IMR-90 (cell line): ENCODE data around the gene RRP7A. TPM values are rescaled to one million over a fixed set of nuclear protein-coding genes. Genes with fewer than 3 reads are reported as not detected.

ENCODE experiments used
- ATAC-seq: fragments of 200-7000 bp; cut with Tn5 transposase; 2 replicates; pipeline ENCODE4 v1.9.1; 2020; ENCODE audit warnings: low read depth, mild to moderate bottlenecking, moderate library complexity
- BruUV-seq: library from RNA; stranded (reverse); fragments of 400-500 nt; replicated peaks from 2 replicates; lab custom pipeline; 2021; lab: Mats Ljungman, UMichigan
- CTCF ChIA-PET: fragments of 300-600 bp; formaldehyde crosslinking; extraction: SDS; loops from one replicate; lab custom pipeline; 2021; ENCODE audit warnings: antibody characterized with exemption; lab: Yijun Ruan, JAX
- POLR2A ChIA-PET: fragments of 300-600 bp; sonication (Branson Sonifier 250); formaldehyde crosslinking; loops from one replicate; lab custom pipeline; 2022; ENCODE audit warnings: antibody characterized with exemption; ENCODE audit not compliant: unreplicated experiment; lab: Charles Lee
- DNase-seq: peaks from one replicate; pipeline ENCODE4 v3.0.0; 2013
- H2AFZ ChIP-seq: replicated peaks from 2 replicates; pipeline ENCODE3; 2013; ENCODE audit warnings: low read length, mild to moderate bottlenecking; ENCODE audit not compliant: poor library complexity
- H2AK5ac ChIP-seq: 2 replicates; pipeline ENCODE4 v1.6.1; 2013; ENCODE audit warnings: low read depth, low read length, inconsistent platforms
- H2AK9ac ChIP-seq: replicated peaks from 2 replicates; pipeline ENCODE3; 2013; ENCODE audit warnings: mild to moderate bottlenecking, low read depth, low read length, moderate library complexity; ENCODE audit not compliant: poor library complexity
- H2BK120ac ChIP-seq: 2 replicates; pipeline ENCODE4 v1.6.1; 2013; ENCODE audit warnings: low read depth, low read length, inconsistent platforms
- H2BK15ac ChIP-seq: 3 replicates; pipeline ENCODE4 v1.6.1; 2013; ENCODE audit warnings: low read depth, low read length, inconsistent platforms
- H2BK20ac ChIP-seq: 2 replicates; pipeline ENCODE4 v1.6.1; 2013; ENCODE audit warnings: low read depth, mild to moderate bottlenecking, inconsistent platforms, low read length, moderate library complexity
- H2BK5ac ChIP-seq: 2 replicates; pipeline ENCODE4 v1.6.1; 2013; ENCODE audit warnings: mild to moderate bottlenecking, low read depth, low read length, inconsistent platforms; ENCODE audit not compliant: poor library complexity, severe bottlenecking
- H3K14ac ChIP-seq: replicated peaks from 2 replicates; pipeline ENCODE4 v1.6.1; 2013; ENCODE audit warnings: low read depth, low read length, inconsistent platforms
- H3K18ac ChIP-seq: 2 replicates; pipeline ENCODE4 v1.6.1; 2013; ENCODE audit warnings: low read depth, low read length, control low read depth
- H3K23ac ChIP-seq: 2 replicates; pipeline ENCODE4 v1.6.1; 2013; ENCODE audit warnings: low read depth, low read length, inconsistent platforms
- H3K27ac ChIP-seq: 2 replicates; pipeline ENCODE4 v1.5.1; 2013; ENCODE audit warnings: mild to moderate bottlenecking, control low read depth, low read length; ENCODE audit not compliant: insufficient read depth
- H3K27me3 ChIP-seq: 2 replicates; pipeline ENCODE4 v1.6.1; 2013; ENCODE audit warnings: low read length; ENCODE audit not compliant: control insufficient read depth, insufficient read depth
- H3K36me3 ChIP-seq: 2 replicates; pipeline ENCODE4 v1.6.1; 2013; ENCODE audit warnings: low read length, mixed read lengths; ENCODE audit not compliant: control insufficient read depth, insufficient read depth
- H3K4ac ChIP-seq: 2 replicates; pipeline ENCODE4 v1.6.1; 2013; ENCODE audit warnings: low read depth, low read length, inconsistent platforms
- H3K4me1 ChIP-seq: 2 replicates; pipeline ENCODE4 v1.6.1; 2013; ENCODE audit warnings: low read length, mixed read lengths; ENCODE audit not compliant: control insufficient read depth, insufficient read depth
- H3K4me2 ChIP-seq: 2 replicates; pipeline ENCODE4 v1.6.1; 2013; ENCODE audit warnings: low read depth, mild to moderate bottlenecking, control low read depth, low read length, moderate library complexity
- H3K4me3 ChIP-seq: 2 replicates; pipeline ENCODE4 v1.5.1; 2013; ENCODE audit warnings: low read depth, mild to moderate bottlenecking, control low read depth, low read length, moderate library complexity; ENCODE audit not compliant: insufficient read depth
- H3K56ac ChIP-seq: 2 replicates; pipeline ENCODE4 v1.6.1; 2013; ENCODE audit warnings: low read length, inconsistent platforms; ENCODE audit not compliant: insufficient read depth; ENCODE audit errors: extremely low read depth
- H3K79me1 ChIP-seq, 2 experiments: 2 replicates each; pipeline ENCODE4 v1.6.1; 2013; ENCODE audit warnings: low read length in 2 of 2, inconsistent platforms in 1 of 2, low read depth in 1 of 2
- H3K9ac ChIP-seq: 2 replicates; pipeline ENCODE4 v1.6.1; 2013; ENCODE audit warnings: low read depth, low read length, control low read depth
- H3K9me1 ChIP-seq: 2 replicates; pipeline ENCODE4 v1.6.1; 2013; ENCODE audit warnings: low read length, inconsistent platforms; ENCODE audit not compliant: insufficient read depth
- H3K9me3 ChIP-seq: 2 replicates; pipeline ENCODE4 v1.6.1; 2013; ENCODE audit warnings: low read length; ENCODE audit not compliant: control insufficient read depth, insufficient read depth
- H4K20me1 ChIP-seq: 2 replicates; pipeline ENCODE4 v1.6.1; 2013; ENCODE audit warnings: low read length, inconsistent platforms; ENCODE audit not compliant: insufficient read depth
- H4K5ac ChIP-seq: 2 replicates; pipeline ENCODE4 v1.6.1; 2013; ENCODE audit warnings: mild to moderate bottlenecking, low read depth, low read length, control low read depth
- H4K8ac ChIP-seq, 2 experiments: 2 replicates each; pipeline ENCODE4 v1.6.1; 2013; ENCODE audit warnings: low read depth in 2 of 2, low read length in 2 of 2, control low read depth in 1 of 2, inconsistent platforms in 1 of 2
- H4K91ac ChIP-seq: 2 replicates; pipeline ENCODE4 v1.6.1; 2013; ENCODE audit warnings: low read depth, low read length, inconsistent platforms; ENCODE audit not compliant: insufficient read depth
- BHLHE40 ChIP-seq: fragments of 150-350 bp; IDR thresholded peaks from 2 replicates; pipeline ENCODE4 v1.6.1; 2016; ENCODE audit warnings: mild to moderate bottlenecking, low read depth, low read length
- CEBPB ChIP-seq: IDR thresholded peaks from 2 replicates; pipeline ENCODE4 v1.6.1; 2012; ENCODE audit warnings: low read depth, low read length, improper control_type of control experiment
- CHD1 ChIP-seq: IDR thresholded peaks from 2 replicates; pipeline ENCODE4 v1.6.1; 2012; ENCODE audit warnings: low read depth, low read length, improper control_type of control experiment
- ELK1 ChIP-seq: fragments of 150-350 bp; IDR thresholded peaks from 2 replicates; pipeline ENCODE4 v1.6.1; 2016; ENCODE audit warnings: low read depth, mild to moderate bottlenecking, low read length, moderate library complexity, borderline replicate concordance
- FOS ChIP-seq: fragments of 150-350 bp; IDR thresholded peaks from 2 replicates; pipeline ENCODE4 v1.6.1; 2016; ENCODE audit warnings: low read depth, low read length
- MAFK ChIP-seq: IDR thresholded peaks from 2 replicates; pipeline ENCODE4 v1.6.1; 2012; ENCODE audit warnings: low read depth, low read length, improper control_type of control experiment
- MAZ ChIP-seq: IDR thresholded peaks from 2 replicates; pipeline ENCODE4 v1.6.1; 2012; ENCODE audit warnings: low read depth, mild to moderate bottlenecking, low read length, improper control_type of control experiment, moderate library complexity, borderline replicate concordance
- NFE2L2 ChIP-seq: fragments of 150-350 bp; IDR thresholded peaks from 2 replicates; pipeline ENCODE4 v1.6.1; 2016; ENCODE audit warnings: low read depth, mild to moderate bottlenecking, low read length
- POLR2A ChIP-seq: IDR thresholded peaks from 2 replicates; pipeline ENCODE4 v1.6.1; 2012; ENCODE audit warnings: mild to moderate bottlenecking, low read depth, low read length
- RAD21 ChIP-seq: IDR thresholded peaks from 2 replicates; pipeline ENCODE4 v1.6.1; 2012; ENCODE audit warnings: low read length, improper control_type of control experiment
- RCOR1 ChIP-seq: IDR thresholded peaks from 2 replicates; pipeline ENCODE4 v1.6.1; 2012; ENCODE audit warnings: mild to moderate bottlenecking, low read length, improper control_type of control experiment; ENCODE audit not compliant: insufficient replicate concordance
- RFX5 ChIP-seq: IDR thresholded peaks from 2 replicates; pipeline ENCODE4 v1.8.0; 2012; ENCODE audit warnings: low read depth, mild to moderate bottlenecking, low read length, moderate library complexity
- USF2 ChIP-seq: fragments of 150-350 bp; IDR thresholded peaks from 2 replicates; pipeline ENCODE4 v1.6.1; 2017; ENCODE audit warnings: mild to moderate bottlenecking, antibody characterized with exemption, low read length, low read depth
- WGBS, 2 experiments: methylation state at CpG; one replicate each; pipeline versions ENCODE4 v1.1.5 to v1.1.7; 2013; ENCODE audit warnings: missing lambda C conversion rate in 2 of 2; ENCODE audit not compliant: insufficient read length in 1 of 2; ENCODE audit errors: extremely low coverage in 2 of 2; 5-methylcytosine and 5-hydroxymethylcytosine counted together
- dilution Hi-C: fragments of 300-500 bp; cut with HindIII; formaldehyde crosslinking; loops from one replicate; pipeline ENCODE4 v1.14.3; 2018; ENCODE audit warnings: low sequenced_read_pairs; ENCODE audit not compliant: unreplicated experiment
- in situ Hi-C: fragments of 300-500 bp; cut with MboI; formaldehyde crosslinking; loops from 3 replicates; pipeline ENCODE4 v1.14.3; 2019; ENCODE audit warnings: low sequenced_read_pairs, inconsistent platforms, mixed read lengths
- intact Hi-C: fragments of 100-400 bp; cut with micrococcal nuclease; formaldehyde crosslinking; loops from 2 replicates; pipeline ENCODE4 v1.10.0; 2022
- polyA plus RNA-seq, 3 experiments: library from polyadenylated mRNA; depleted of rRNA; stranded (reverse); fragments of >200 nt; gene quantifications; 2 replicates each; pipeline ENCODE4 v1.2.3, GENCODE V29; 2012; ENCODE audit warnings: low replicate concordance in 1 of 3
- total RNA-seq: library from RNA; depleted of rRNA; stranded (reverse); fragments of >200 nt; gene quantifications from 2 replicates; pipeline ENCODE4 v1.2.3, GENCODE V29; 2012

RRP7A gene
- total and polyA plus RNA-seq, 2 of the 4 experiments (the other 2 are of a cell fraction): 25.5 to 29.2 TPM

GRCh38 chr22:42536166-42536565 lies 16.6 kb upstream of the RRP7A start:
- Histone ChIP-seq H3K18ac (no peak overlapping the region), H3K36me3 (no peaks in the 10 kb centered on the region), H3K4ac (no peak overlapping the region), H2BK120ac (no peak overlapping the region), H3K14ac (no peak overlapping the region), H3K56ac (no peak overlapping the region), H3K4me3 (no peak overlapping the region), H4K5ac (no peak overlapping the region), H2BK5ac (no peak overlapping the region), H4K20me1 (no peaks in the 10 kb centered on the region), H2AFZ (no peak overlapping the region), H3K9me3 (no peaks in the 10 kb centered on the region), H3K27me3 (0 out of 2 replicates have a peak, but pooled peaks cover 2% of the 10 kb centered on the region), H4K8ac (no peak overlapping the region), H2BK20ac (no peak overlapping the region), H3K4me2 (no peak overlapping the region), H3K9me1 (no peaks in the 10 kb centered on the region), H2AK5ac (no peak overlapping the region; the same call in 1 of the 2 replicates), H4K91ac (no peak overlapping the region), H3K4me1 (no peaks in the 10 kb centered on the region), H3K9ac (no peak overlapping the region), H2AK9ac (no peak overlapping the region), H2BK15ac (no peak overlapping the region), H3K27ac (no peak overlapping the region), H3K79me1 (no peaks in the 10 kb centered on the region), H3K23ac (no peak overlapping the region)
- BruUV-seq: no TSS peak
- 93% methylated on average over 2 of the region's 7 CpGs; no CpG with 5 or more reads in 1 of the 2 experiments for WGBS, 2 experiments
- POLR2A ChIA-PET: no interaction called here
- dilution Hi-C loops (no loop called here), in situ Hi-C loops (no loop called here), intact Hi-C loops (no loop called here)
- no peak for DNase-seq
- CTCF ChIA-PET: no interaction called here
- ATAC-seq: no peak
- TF ChIP-seq RCOR1: no peak
- no peak for TF ChIP-seq MAFK
- no peak for TF ChIP-seq MAZ
- no peak for TF ChIP-seq POLR2A
- no peak for TF ChIP-seq RAD21
- TF ChIP-seq NFE2L2: no peak
- TF ChIP-seq BHLHE40: no peak
- no peak for TF ChIP-seq RFX5
- TF ChIP-seq USF2: no peak
- no peak for TF ChIP-seq CEBPB
- no peak for TF ChIP-seq FOS
- no peak for TF ChIP-seq ELK1
- no peak for TF ChIP-seq CHD1
